ENCODE data around the gene SLC25A10.
"Not testable (repeated sequence)": the region's sequence is repeated elsewhere in the genome, so short reads cannot be mapped to it uniquely, and the experiment has no call there.

Gene SLC25A10

DNA sequence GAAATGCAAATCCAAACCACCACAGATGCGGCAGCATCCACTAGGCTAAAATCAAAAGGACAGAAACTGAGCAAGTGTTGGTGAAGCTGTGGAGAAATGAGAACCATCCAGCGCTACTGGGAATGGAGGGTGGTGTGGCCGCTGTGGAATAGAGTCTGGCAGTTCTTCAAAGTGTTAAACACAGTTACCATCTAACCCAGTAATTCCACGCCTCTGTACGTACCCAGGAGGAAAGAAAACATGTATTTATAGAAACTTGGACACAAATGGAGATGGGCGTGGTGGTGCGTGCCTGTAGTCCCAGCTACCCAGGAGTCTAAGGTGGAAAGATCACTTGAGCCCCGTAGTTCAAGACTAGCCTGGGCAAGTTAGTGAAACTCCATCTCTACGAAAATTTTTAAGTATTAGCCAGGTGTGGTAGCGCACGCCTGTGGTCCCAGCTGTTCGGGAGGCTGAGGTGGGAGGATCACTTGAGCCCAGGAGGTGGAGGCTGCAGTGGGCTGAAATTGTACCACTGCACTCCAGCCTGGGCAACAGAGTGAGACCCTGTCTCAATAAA, 11.6 kb downstream of the SLC25A10 start:
- no peak for DNase-seq

DNA sequence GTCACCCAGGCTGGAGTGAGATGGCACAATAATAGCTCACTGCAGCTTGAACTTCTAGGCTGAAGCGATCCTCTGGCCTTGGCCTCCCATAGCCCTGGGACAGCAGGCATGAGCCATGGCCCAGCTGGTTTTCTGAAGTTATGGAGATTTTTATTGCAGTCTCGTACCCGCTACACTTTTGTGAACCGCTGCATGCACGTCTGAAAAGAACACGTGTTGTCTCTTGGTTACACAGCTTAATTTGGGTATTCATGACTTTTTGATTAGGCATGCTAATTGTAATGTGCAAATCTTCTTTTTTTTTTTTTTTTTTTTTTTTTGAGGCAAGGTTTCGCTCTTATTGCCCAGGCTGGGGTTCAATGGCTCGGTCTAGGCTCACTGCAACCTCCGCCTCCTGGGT, 13.4 kb downstream of the SLC25A10 start:
- no peak for DNase-seq

DNA sequence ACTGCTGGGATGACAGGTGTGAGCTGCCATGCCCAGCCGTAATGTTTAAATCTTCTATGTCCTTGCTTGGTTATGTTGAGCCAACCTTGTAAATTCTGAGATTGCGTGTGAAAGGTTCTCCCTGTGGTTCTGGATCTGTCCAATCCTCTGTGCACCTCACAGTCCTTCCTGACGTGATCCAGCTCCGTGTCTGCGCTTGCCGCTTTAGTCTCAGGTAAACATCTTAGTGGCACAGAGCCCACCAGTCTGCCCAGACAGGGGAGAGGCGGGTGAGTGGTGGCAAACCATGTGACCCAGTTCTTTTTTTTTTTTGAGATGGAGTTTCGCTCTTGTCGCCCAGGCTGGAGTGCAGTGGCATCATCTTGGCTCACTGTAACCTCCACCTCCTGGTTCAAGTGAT, 13.9 kb downstream of the SLC25A10 start:
- no peak for DNase-seq

DNA sequence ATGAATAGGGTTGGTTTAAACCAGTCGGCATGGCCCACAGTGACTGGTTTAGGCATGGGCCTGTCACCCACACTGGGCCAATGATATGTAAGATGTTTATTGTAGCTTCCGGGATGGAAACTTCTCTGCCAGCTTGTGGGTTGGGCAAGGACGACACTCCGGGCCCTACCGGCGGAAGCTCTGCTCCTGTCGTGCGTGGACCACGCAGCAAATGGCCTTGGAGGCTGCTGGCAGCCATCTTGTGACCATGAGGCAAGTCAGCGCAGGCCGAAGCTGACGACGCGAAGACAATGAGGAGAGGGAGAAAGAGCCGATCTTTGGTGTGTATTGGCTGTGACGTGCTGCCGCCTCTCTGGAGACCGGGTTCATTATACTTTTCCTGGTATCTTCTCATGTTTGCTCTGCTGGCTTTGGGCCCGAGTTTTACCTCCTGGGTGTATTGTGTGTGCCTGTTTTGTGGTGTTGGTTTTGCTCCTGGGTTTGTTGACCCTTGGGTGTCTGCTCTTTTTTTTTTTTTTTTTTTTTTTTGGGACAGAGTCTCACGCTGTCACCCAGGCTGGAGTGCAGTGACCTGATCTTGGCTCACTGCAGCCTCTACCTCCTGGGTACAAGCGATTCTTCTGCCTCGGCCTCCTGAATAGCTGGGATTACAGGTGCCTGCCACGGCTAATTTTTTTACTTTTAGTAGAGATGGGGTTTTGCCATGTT, 15.4 kb downstream of the SLC25A10 start:
- no peak for DNase-seq

DNA sequence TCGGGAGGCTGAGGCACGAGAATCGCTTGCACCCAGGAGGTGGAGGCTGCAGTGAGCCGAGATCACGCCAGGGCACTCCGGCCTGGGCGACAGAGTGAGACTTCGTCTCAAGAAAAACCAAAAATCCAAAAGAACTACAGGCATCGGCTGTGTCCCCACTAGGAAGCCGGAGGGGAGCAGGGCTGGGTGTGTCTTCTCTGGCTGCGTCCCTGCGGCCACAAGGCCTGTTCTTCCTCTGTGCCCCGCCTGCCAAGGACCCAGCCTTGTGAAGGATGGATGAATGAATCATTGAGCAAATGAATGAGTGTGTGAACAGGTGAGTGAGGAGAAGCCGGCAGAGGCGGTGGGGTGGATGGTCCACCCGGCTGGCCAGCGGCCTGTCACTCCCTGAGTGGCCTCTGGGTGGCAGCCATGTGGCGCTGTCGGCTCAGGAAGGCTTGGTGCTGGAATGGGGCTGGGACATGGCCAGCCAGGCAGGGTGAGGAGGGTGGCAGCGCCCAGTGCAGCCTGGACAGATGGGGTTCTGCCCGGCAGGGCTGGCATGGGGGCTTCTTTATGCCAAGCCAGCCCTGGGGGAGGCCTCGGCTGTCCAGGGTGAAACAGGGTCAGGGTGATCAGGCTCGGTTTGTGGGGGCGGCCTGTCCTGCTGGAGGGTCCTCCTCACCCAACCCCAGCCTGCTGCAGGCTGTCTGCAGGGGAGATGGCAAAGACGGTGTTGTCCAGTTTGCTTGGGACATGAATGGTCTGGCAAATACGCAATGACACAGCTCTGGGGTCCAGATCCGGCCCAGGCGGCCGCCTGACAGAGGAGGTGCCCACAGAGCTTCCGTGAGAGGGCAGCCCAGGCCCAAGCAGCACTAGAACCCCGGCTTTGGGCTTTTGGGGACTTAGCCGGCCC, 21.7 kb downstream of the SLC25A10 start:
- no peak for DNase-seq

DNA sequence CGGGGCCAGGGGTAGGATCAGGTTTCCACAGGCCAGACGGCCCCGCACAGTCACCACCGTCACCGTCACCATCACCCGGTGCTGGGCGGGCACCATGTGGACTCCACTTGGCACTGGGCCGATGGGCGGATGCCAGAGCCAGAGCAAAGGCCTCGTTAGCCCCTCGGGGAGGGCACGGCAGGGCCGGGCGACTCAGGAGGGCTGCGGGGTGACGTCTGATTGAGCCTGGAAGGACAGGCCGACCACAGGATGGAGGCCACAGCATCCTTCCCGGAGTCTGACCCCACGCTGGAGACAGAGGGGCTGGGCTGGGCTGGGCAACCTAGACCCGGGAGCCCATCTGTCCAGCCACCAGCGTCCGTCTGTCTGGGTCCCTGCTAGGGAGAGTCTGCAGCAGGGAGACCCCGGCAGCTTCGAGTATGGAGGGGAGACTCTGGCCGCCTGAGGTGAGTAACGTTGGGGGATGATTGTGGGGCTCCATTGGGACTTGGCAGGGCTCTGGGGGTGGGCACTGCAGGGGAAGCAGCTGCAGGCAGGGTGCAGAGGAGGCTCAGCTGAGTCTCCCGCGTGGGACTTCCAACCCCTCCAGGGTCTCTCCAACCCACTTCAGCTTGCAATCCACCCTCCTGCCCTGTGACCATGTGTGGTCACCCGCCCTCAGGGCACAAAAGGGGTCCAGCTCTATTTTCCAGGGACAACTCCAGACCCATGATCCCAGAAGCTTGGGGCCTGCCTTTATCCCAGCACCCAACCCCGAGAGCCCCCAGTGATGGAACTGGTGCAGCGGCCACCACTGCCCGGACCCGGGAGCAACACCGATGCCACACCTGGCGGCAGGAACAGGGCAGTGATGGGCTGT, 22.6 kb downstream of the SLC25A10 start:
- DNase-seq = no peak

DNA sequence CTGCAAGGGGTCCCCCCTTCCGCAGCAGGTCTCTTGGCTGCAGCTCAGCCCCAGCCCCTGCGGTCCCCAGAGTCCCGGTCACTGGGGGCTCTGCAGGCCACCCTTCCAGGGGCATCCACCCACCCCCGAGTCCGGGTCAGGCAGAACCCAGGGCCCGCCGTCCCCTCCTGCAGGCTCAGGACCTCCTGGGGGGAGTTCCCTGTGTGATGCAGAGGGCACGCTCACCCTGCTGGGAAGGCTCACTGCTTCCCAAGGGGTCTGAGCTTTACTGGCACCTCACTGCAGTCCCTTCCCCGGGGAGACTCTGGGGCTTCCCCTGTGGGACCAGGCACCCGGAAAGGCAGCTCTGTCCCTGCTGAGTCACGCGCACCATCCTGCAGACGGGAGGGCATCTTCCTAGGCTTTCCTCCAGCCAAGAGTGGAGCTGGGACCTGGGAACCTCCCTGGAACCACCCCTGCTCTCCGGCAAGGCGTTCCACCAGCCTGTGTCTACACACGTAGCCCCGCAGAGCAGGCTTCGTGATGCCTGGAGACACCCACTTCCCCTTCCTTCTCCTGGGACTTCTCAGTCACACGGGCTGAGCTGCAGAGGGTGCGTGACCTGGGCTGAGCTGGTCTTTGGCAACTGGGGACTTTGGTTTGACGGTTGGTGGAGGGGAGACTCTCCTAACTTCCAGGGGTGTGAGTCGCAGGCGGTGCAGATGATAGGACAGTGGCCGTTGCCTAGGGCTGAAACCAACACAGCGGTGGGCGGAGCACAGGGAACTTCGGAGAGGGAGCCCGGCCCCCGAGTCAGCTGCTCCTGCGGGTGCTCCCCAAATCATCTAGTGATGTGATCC, 23.4 kb downstream of the SLC25A10 start:
- DNase-seq = no peak

DNA sequence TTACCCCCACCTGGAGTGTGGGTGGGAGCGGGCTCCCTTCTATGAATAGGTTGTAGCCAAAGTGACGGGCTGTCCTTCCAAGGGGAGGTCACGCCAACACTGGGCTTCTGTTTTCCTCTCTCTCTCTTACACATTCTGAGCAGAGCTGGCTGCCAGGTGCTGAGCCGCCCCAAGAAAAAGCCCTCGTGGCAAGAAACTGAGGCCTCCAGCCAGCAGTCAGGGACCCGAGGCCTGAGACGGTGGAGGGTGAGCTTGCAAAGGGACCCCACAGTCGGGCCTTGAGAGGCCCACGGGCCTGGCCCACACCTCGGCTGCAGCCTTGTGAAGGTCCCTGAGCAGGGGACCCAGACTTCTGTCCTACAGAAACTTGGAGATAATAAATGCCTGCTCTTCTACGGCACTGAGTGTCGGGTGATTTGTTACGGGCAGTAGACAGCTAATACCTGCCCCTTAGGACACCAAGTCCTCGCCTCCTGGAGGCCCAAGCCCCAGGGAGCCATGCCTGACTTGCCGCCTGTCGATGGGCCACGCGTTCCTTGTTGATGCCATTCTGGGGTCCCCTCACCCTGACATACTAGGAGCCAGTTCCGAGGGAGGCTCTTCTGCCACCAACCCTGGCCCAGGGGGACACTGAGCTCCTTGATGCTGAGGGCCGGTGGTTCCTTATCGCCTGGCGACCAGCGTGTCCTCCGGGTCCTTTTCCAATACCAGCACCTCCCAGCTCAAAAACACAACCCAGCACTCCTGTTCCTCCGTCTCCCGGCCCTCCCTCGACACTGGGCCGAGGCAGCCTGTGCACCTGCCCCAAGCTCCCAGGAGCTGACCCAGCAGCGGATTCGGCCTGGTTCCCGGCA, 26.1 kb downstream of the SLC25A10 start:
- DNase-seq = no peak

DNA sequence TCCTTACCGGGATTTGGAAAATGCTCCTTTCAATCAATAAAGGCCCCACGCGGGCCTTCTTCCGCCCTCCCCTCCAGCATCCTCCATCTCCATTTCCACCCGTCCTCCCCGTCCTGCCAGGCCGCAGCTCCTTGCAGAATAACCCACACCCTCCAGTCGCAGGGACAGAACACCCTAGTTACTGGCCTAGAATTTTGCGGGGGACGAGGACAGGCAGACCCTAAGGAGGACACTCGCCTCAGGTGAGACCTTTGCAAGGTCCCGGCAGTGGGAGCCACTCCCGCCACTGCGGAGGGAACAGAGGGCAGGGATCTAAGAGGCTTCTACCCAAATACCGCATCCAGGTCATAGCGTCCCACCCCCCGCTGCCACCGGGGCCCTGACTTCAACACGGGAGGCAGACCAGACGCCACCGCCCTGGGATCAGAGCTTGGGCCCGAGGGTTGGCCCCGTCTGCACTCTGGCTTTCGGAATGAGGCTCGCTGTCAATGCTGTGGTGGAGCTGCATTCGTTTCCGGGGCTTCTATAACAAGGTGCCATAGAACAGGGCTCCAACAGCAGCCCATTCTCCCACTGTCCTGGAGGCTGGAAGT, 26.8 kb downstream of the SLC25A10 start:
- DNase-seq = no peak

DNA sequence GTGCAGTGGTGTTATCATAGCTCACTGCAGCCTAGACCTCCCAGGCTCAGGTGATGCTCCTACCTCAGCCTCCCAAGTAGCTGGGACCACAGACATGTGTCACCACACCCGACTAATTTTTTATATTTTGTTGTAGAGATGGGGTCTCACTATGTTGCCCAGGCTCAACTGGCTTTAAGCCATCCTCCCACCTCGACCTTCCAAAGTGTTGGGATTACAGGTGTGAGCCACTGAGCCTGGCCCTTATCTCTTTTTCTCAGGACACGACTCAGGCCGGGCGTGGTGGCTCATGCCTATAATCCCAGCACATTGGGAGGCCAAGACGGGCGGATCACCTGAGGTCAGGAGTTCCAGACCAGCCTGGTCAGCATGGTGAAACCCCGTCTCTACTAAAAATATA, 27.5 kb downstream of the SLC25A10 start:
- DNase-seq = not testable (repeated sequence)

DNA sequence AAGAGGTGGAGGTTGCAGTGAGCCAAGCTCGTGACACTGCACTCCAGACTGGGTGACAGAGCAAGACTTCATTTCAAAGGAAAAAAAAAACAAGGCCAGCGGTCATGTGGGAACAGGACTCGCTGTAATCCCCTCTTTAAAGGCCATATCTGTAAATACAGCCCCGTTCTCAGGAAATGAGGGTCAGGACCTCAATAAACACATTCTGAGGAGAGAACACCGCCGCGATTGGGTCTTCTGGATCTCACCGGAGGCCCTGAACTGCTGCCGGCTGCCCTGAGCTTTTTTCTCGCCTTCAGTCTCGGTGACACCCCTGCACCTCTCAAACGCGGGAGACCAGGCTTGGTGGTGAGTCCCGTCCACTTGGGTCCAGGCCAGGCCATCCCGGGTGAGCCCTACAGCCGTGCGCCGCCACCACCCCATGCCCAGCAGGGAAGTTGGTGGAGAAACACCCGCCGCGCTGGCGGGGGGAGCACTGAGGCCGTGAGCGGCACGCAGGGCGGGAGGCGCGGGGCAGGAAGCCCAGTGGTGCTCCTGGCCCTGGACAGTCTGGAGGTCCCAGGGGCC, 28.4 kb downstream of the SLC25A10 start:
- DNase-seq = no peak

DNA sequence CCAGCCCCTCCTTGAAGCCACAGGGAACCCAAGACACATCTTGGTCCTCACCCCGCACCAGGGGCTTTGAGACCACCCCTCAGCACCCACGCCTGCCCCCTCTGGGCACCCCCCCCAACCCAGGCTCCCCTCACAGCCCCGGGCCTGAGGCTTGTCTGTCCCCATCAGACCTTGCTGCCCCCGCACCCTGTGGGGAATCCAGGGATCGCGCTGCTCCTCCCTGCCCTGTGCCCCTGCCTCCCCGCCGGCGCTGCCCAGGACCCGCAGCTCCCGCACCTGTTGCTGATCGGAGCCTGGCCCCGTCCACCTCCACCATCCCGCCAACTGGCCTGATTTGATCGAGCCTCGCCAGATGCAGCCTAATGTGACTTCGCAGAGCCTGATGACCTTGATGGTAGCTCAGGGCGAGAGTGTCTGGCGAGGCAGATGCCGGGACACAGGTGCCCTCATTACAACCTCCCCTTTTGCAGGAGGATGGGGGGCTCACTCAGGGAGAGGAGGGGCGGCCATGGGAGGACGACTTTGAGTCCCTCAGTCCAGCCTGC, 29.0 kb downstream of the SLC25A10 start:
- no peak for DNase-seq

DNA sequence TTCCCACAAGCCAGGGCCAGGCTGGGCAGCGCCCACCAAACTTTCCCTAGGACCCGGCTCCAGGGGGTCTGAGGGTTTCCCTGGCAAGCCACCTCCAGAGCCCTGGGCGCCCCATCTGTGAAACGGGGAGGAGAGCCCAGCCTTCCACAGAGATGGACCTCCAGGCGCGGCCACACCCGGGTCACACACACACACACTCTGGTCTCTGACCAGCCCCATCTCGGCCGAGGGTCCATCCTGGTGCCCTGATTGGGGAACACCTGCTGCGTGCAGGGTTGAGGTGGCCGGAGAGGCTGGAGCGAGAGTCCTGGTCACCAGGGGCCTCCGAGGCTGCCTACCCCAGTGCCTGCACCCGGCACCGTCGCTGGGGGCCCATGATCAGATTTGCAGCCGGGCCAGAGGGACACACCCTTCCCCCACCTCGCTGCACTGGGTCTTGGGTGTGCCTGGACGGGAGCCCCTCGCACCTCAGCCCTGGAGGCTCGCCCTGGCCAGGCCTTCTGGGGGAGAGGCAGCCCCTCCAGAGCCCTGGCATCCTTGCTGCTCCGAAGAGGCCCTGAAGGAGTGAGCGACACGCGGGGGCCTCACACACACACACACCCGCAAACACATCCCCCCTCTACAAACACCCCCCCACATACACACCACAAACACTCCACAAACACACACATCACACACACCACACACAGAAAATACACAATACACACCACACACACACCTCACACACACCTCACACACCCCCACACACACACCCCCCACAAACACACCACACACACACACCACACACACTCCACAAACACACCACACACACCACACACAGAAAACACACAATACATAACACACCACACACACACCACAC, 29.7 kb downstream of the SLC25A10 start:
- no peak for DNase-seq
